A673 (cell line): Measurements from ENCODE around the gene SLC35F1.

ENCODE experiments used
- CTCF ChIP-seq: fragments of 300-800, 200-600 bp; sonication (generic); conservative IDR thresholded peaks from 2 replicates; pipeline ENCODE4 v1.5.1; 2017; ENCODE audit warnings: low read depth, mild to moderate bottlenecking, antibody characterized with exemption, low read length, moderate library complexity, mixed read lengths
- EZH2 ChIP-seq: fragments of 200-600 bp; sonication (generic); IDR thresholded peaks from 2 replicates; pipeline ENCODE4 v1.6.1; 2017; ENCODE audit warnings: borderline replicate concordance, low read depth, mild to moderate bottlenecking, mixed read lengths, antibody characterized with exemption, low read length; ENCODE audit not compliant: poor library complexity, severe bottlenecking

- peak; percentile 51 for TF ChIP-seq CTCF
- no peak for TF ChIP-seq EZH2
Measured at GRCh38 chr6:118080547-118080946, 173.5 kb downstream of the SLC35F1 start.
